Small intestine (tissue), 7 donors: Measurements from ENCODE around the gene SMCO4. TPM values are rescaled to one million over a fixed set of nuclear protein-coding genes. Genes with fewer than 3 reads are reported as not detected.

Experiments
- DNase-seq, 2 donors: peaks; one replicate each; pipeline versions ENCODE4 v3.0.0 to v3.0.0-alpha.2; 2013
- FAIRE-seq: peaks from 2 replicates; lab custom pipeline; 2012; peaks lifted over from hg19 to GRCh38; lab: Jason Lieb, UNC
- H3K27ac ChIP-seq, 3 donors: one replicate each; pipeline ENCODE4 v1.5.1; 2013; ENCODE audit warnings: low read length in 2 of 3, mild to moderate bottlenecking in 2 of 3, control low read depth in 1 of 3, inconsistent platforms in 1 of 3, low read depth in 1 of 3, moderate library complexity in 1 of 3
- H3K27me3 ChIP-seq, 3 donors: one replicate each; pipeline ENCODE4 v1.6.1; 2013; ENCODE audit warnings: low read length in 3 of 3, inconsistent platforms in 1 of 3; ENCODE audit not compliant: control insufficient read depth in 3 of 3, insufficient read depth in 3 of 3
- H3K36me3 ChIP-seq, 3 donors: one replicate each; pipeline ENCODE4 v1.6.1; 2013; ENCODE audit warnings: low read length in 3 of 3, inconsistent platforms in 1 of 3, low read depth in 1 of 3, mild to moderate bottlenecking in 1 of 3, moderate library complexity in 1 of 3; ENCODE audit not compliant: control insufficient read depth in 3 of 3, insufficient read depth in 2 of 3
- H3K4me1 ChIP-seq, 3 donors: one replicate each; pipeline ENCODE4 v1.6.1; 2013; ENCODE audit warnings: low read length in 2 of 3, inconsistent platforms in 1 of 3, low read depth in 1 of 3, mild to moderate bottlenecking in 1 of 3, moderate library complexity in 1 of 3; ENCODE audit not compliant: control insufficient read depth in 3 of 3, insufficient read depth in 2 of 3
- H3K4me3 ChIP-seq, 3 donors: one replicate each; pipeline ENCODE4 v1.5.1; 2013; ENCODE audit warnings: low read length in 3 of 3, control low read depth in 1 of 3, inconsistent platforms in 1 of 3, low read depth in 1 of 3, mild to moderate bottlenecking in 1 of 3, moderate library complexity in 1 of 3
- H3K9me3 ChIP-seq, 2 donors: one replicate each; pipeline ENCODE4 v1.6.1; 2013; ENCODE audit warnings: low read depth in 1 of 2, low read length in 1 of 2; ENCODE audit not compliant: control insufficient read depth in 2 of 2, insufficient read depth in 1 of 2
- WGBS, 3 donors: extraction: QIAGEN DNeasy Blood & Tissue Kit; methylation state at CpG; one replicate each; pipeline ENCODE4 v1.1.7; 2013; 5-methylcytosine and 5-hydroxymethylcytosine counted together
- polyA plus RNA-seq, 4 donors: library from polyadenylated mRNA; stranded (reverse) in 3 of 4; unstranded in 1 of 4; fragments of 200-250 nt in 3 of 4; fragments of 120-200 nt in 1 of 4; gene quantifications; one replicate each; pipeline versions ENCODE4 v1.2.1 to v1.2.3, GENCODE V29; 2013
- donor health status: healthy with polysubstance abuse.
- donor health status: control.
- donor health status: control.
- donor health status: Bipolar disorder and iron deficiency.
- donor health status: healthy.

SMCO4 gene
- polyA plus RNA-seq, 4 donors = 51.0 to 207 (median 95.7) TPM

DNA sequence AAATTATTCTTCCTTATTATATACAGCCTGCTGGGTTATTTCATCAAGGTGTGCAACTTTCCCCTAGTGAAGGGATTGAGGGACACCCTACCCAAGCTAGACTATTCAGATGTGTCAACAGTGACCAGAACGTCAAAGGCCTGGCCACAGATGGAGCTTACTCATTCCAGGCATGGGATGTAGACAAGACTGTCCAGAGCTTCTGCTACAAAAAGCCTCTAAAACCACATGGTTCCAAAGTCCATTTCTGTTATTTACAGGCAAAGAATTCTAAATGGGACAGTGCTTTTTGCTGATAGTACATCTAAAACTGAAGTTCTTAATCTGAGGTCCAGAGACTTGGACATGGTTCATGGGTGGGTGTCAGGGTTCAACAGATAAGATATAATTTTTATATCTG is 9.7 kb upstream of the SMCO4 start:
- Histone ChIP-seq H3K36me3 (no peaks in the 10 kb centered on the region), H3K27me3 (no peaks in the 10 kb centered on the region), H3K27ac (no peak overlapping the region), H3K4me3 (no peak overlapping the region), H3K4me1 (peaks cover 0 to 9% (median 4%) of the 10 kb centered on the region in 3 donors), H3K9me3 (no peaks in the 10 kb centered on the region)
- DNase-seq (peak in 1 of 2 donors; percentile 20), FAIRE-seq (no peak)
- WGBS, 3 donors = 19 to 66% (median 33%) methylated on average over 1 of the region's 1 CpG

DNA sequence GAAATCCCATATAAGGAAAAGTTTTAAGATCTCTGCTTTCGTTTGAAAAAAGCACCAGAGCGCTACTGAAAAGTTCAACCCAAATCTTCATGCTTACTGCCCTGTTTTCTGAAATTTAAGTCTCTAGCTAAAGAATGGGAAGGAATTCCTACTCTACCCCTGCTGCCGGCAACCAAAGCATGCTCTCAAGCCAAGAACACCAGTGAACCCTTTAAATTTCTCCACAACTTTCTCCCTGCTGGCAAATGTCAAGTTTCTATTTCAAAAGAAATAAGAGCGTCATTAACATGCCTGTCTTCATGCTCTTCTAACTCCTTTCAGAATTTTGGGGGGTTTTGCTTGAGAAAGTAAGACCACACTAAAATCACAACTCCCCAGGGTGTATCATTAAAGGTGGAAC is 6.8 kb upstream of the SMCO4 start:
- Histone ChIP-seq H3K9me3 (no peaks in the 10 kb centered on the region), H3K36me3 (no peaks in the 10 kb centered on the region), H3K4me1 (peaks cover 0 to 9% (median 4%) of the 10 kb centered on the region in 3 donors), H3K4me3 (no peak overlapping the region), H3K27me3 (no peaks in the 10 kb centered on the region), H3K27ac (no peak overlapping the region)
- 87 to 94% (median 93%) methylated on average over 4 of the region's 4 CpGs for WGBS, 3 donors
- DNase-seq = no peak
- no peak for FAIRE-seq

DNA sequence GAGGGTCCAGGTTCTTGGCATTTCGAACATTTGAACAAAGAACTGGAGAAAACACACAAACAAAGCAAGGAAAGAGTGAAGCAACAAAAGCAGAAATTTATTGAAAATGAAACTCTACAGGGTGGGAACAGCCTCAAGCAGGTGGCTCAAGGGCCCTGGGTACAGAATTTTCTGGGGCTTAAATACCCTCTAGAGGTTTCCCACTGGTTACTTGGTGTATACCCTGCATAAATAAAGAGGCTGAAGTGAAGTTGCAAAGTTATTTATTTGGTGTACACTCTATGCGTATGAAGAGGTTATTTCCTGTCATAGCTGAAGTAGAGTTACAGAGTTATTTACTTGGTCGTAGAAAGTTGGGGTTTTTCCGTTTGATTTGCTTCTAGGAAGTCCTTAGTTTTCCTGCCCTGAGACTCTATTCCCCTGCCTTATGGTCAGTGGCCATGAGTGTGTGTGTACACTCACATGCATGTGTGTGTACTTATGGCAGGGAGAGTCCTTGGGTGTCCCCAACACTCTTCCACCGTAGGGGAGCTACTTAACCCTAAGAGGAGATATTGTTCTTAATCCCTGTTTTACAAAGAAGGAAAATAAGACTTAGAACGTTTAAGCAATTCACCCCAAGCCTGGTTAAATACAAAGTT is 5.6 kb upstream of the SMCO4 start:
- DNase-seq (no peak), FAIRE-seq (no peak)
- H3K36me3 ChIP-seq = no peaks in the 10 kb centered on the region
- H3K9me3 ChIP-seq = no peaks in the 10 kb centered on the region
- H3K4me3 ChIP-seq = no peak overlapping the region
- H3K4me1 ChIP-seq = peaks cover 0 to 9% (median 6%) of the 10 kb centered on the region in 3 donors
- no peaks in the 10 kb centered on the region for H3K27me3 ChIP-seq
- H3K27ac ChIP-seq = no peak overlapping the region
- WGBS, 3 donors = 55 to 58% (median 55%) methylated on average over 6 of the region's 6 CpGs

DNA sequence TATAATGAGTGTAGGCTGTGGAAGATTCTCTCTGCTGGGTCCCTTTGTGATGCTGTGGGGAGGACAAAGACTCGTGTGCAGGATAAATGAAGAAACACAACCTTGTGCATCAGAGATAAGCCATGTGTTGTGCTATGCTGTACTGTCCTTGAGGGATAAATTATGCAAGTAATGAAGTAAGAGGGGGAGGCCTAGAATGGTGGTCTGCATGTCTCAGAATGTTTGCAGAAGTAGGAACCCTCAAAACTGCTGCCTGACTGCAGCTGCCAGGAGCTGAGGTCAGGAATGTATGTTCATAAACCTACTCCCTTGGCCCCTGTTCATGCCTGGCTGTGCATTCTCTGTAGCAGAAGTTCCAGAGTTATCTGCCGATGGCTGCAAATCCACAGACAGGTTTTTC is 4.6 kb upstream of the SMCO4 start:
- peaks cover 0 to 9% (median 4%) of the 10 kb centered on the region in 3 donors for H3K4me1 ChIP-seq
- no peak overlapping the region for H3K27ac ChIP-seq
- H3K27me3 ChIP-seq = no peaks in the 10 kb centered on the region
- H3K36me3 ChIP-seq = no peaks in the 10 kb centered on the region
- DNase-seq (no peak), FAIRE-seq (no peak)
- WGBS, 3 donors = 61 to 74% (median 64%) methylated on average over 2 of the region's 2 CpGs
- no peak overlapping the region for H3K4me3 ChIP-seq
- no peaks in the 10 kb centered on the region for H3K9me3 ChIP-seq

DNA sequence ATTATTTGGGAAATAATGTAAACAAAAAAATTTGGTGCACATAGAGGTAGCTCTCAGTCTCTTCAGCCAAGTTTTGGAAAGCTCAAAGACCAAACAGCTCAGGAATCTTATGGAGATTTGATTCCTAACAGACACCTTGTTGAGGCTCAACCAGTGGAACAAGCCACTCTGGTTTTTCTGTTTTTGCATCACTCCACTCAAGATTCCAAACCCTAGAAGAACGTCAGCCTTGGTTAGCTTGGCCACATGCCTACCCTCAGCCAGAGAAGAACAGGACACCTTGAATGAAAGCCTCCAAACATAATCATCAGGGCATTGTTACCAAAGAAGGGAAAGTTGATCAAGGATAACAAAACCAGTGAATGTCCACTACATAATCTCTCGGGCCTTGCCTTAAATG is 3.8 kb upstream of the SMCO4 start:
- Histone ChIP-seq H3K27me3 (no peaks in the 10 kb centered on the region), H3K27ac (no peak overlapping the region), H3K4me3 (no peak overlapping the region), H3K4me1 (peaks cover 0 to 9% (median 3%) of the 10 kb centered on the region in 3 donors), H3K36me3 (no peaks in the 10 kb centered on the region), H3K9me3 (no peaks in the 10 kb centered on the region)
- FAIRE-seq (no peak), DNase-seq (no peak)
- 64 to 74% (median 71%) methylated on average over 2 of the region's 2 CpGs for WGBS, 3 donors

DNA sequence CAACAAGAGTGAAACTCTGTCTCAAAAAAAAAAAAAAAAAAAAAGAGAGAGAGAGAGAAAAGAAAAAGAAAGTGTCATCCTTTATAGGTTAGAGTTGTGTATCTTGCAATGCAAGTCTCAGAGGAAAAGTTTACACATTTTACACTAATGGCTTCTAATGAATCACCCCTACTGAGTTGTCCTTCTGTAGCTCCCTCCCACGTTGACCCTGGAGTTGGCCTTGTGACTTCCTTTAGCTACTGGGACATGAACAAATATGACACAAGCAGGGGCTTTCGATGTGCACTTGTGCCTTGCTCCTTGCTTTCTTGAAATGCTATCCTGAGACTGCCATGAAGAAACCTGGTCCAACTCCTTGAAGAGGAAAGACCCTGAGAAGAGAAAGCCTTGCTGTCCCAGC is 2.4 kb upstream of the SMCO4 start:
- Histone ChIP-seq H3K4me1 (peaks cover 2 to 13% (median 3%) of the 10 kb centered on the region in 3 donors), H3K27me3 (no peaks in the 10 kb centered on the region), H3K9me3 (no peaks in the 10 kb centered on the region), H3K36me3 (no peaks in the 10 kb centered on the region), H3K4me3 (no peak overlapping the region), H3K27ac (no peak overlapping the region)
- no peak for DNase-seq
- 65 to 71% (median 70%) methylated on average over 2 of the region's 2 CpGs for WGBS, 3 donors
- no peak for FAIRE-seq

DNA sequence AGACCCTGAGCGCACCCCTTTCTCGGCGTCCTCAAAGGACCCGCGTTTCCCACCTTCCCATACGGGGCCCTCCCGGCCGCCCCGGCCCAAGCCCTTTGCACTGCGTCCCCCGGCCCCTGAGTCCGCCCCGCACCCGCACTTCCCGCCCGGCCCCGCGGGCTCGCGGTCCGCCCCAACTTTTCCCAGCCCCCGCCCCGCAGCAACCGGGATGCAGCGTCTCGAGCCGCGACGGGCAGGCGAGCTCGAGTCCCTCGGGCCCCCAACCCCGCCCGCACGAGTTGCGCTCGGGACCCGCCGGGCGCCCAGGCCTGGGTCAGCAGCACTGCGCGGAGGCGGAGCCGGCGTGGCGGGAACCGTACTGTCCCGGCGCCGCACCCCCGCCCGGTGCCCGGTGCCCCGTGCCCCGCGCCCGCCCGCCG is 371 bp downstream of the SMCO4 start:
- H3K27ac ChIP-seq = peak overlapping the region; percentile 67 to 95 (median 82)
- WGBS, 3 donors = 1 to 2% (median 1%) methylated on average over 43 to 59 of the region's 59 CpGs
- no peaks in the 10 kb centered on the region for H3K27me3 ChIP-seq
- FAIRE-seq (no peak), DNase-seq (peak in 1 of 2 donors; percentile 69)
- peak overlapping the region; percentile 68 to 94 (median 84) for H3K4me3 ChIP-seq
- H3K9me3 ChIP-seq = no peaks in the 10 kb centered on the region
- no peaks in the 10 kb centered on the region for H3K36me3 ChIP-seq
- peaks cover 2 to 4% (median 2%) of the 10 kb centered on the region in 3 donors for H3K4me1 ChIP-seq

DNA sequence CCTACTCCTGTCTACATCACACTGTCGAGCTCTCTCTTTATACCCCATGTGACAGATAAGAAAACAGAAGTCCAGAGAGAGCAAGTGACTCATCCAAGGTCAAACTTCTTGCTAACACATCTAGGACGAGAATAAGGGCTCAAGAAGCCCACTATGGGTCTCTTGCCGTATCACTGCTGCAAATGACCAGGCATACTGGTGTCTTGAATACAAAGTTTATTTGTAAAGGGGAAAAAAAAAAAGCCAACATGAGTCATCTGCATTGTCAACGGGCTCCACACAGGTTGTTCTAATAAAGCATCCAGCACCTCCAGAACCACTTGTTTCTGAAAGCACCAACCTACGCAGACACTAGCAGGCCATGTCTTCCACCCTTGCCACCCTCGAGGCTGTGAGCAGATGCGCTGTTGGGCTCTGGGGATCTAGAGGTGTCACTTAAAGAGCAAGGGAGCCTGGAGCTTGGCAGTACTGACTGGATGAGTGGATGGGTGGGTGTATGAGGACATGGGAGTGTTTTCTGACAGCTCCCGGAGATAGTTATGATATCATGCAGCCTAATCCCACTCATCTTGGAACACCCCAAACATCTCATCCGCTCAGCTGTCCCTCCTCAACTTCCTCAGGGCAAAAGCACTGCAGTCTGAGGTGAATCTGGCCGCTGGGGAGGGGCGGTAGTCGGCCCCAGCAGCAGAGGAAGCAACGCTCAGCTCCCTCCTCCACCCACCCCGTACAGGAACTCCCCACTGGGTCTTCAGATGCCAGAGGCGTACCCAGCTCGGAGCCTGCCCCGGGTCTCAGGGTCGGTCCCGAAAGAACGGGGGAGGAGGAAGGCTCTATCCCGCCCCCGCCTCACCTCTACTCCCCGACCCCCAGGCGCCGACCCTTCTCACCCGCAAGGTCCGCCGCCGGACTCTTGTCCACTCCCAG is 1.0 kb downstream of the SMCO4 start:
- H3K27ac ChIP-seq = peak overlapping the region; percentile 67 to 95 (median 82)
- FAIRE-seq = no peak
- 4 to 8% (median 4%) methylated on average over 24 to 29 of the region's 29 CpGs for WGBS, 3 donors

More for the DNA sequence above, 1.0 kb downstream of the SMCO4 start:
- peak; percentile 74 to 81 for DNase-seq
- H3K4me1 ChIP-seq = peaks cover 2 to 4% (median 2%) of the 10 kb centered on the region in 3 donors
- peak overlapping the region; percentile 68 to 94 (median 84) for H3K4me3 ChIP-seq
- no peaks in the 10 kb centered on the region for H3K36me3 ChIP-seq
- no peaks in the 10 kb centered on the region for H3K9me3 ChIP-seq
- no peaks in the 10 kb centered on the region for H3K27me3 ChIP-seq
